GM12878 (cell line): ENCODE data around the gene INSYN2B. TPM values are rescaled to one million over a fixed set of nuclear protein-coding genes. Genes with fewer than 3 reads are reported as not detected.

Experiments used
- BHLHE40 ChIP-seq, 2 experiments: fragments of 450-650 bp in 1 of 2; IDR thresholded peaks; 2 replicates each; pipeline ENCODE4 v1.6.1; 2011 to 2017; ENCODE audit warnings: low read depth in 2 of 2, borderline replicate concordance in 1 of 2, improper control_type of control experiment in 1 of 2, low read length in 1 of 2, mild to moderate bottlenecking in 1 of 2
- BRCA1 ChIP-seq: IDR thresholded peaks from 2 replicates; pipeline ENCODE4 v1.6.1; 2011; ENCODE audit warnings: low read depth, low read length, improper control_type of control experiment
- CREB1 ChIP-seq: IDR thresholded peaks from 2 replicates; pipeline ENCODE4 v1.6.1; 2012; ENCODE audit warnings: low read depth, mild to moderate bottlenecking, inconsistent platforms
- CTCF ChIP-seq, 3 experiments: IDR thresholded peaks in 2 of 3; conservative IDR thresholded peaks in 1 of 3; 2 replicates each; pipeline ENCODE4 v1.5.1; 2011; ENCODE audit warnings: low read depth in 3 of 3, low read length in 3 of 3, mild to moderate bottlenecking in 3 of 3, control low read depth in 2 of 3, moderate library complexity in 2 of 3, inconsistent platforms in 1 of 3, mixed read lengths in 1 of 3; ENCODE audit not compliant: control insufficient read depth in 2 of 3, insufficient read depth in 1 of 3; ENCODE audit errors: extremely low read depth in 1 of 3
- CUX1 ChIP-seq: IDR thresholded peaks from 2 replicates; pipeline ENCODE4 v1.6.1; 2012; ENCODE audit warnings: improper control_type of control experiment, low read depth, low read length; ENCODE audit not compliant: insufficient replicate concordance
- EED ChIP-seq: sonication (generic); IDR thresholded peaks from 2 replicates; pipeline ENCODE4 v1.6.1; 2016; ENCODE audit warnings: antibody characterized with exemption, low read depth
- IKZF2 ChIP-seq, 2 experiments: fragments of 450-650 bp; IDR thresholded peaks; 2 replicates each; pipeline ENCODE4 v1.6.1; 2017; ENCODE audit warnings: mild to moderate bottlenecking in 2 of 2, moderate library complexity in 2 of 2
- RAD21 ChIP-seq: IDR thresholded peaks from 2 replicates; pipeline ENCODE4 v1.6.1; 2011; ENCODE audit warnings: mild to moderate bottlenecking, low read depth, low read length, moderate library complexity; ENCODE audit not compliant: insufficient read depth
- RB1 ChIP-seq: fragments of 450-650 bp; formaldehyde crosslinking; IDR thresholded peaks from 2 replicates; pipeline ENCODE4 v1.6.1; 2017; ENCODE audit warnings: mild to moderate bottlenecking, borderline replicate concordance
- RELA ChIP-seq: fragments of 450-650 bp; IDR thresholded peaks from 2 replicates; pipeline ENCODE4 v1.8.0; 2014; ENCODE audit warnings: borderline replicate concordance; ENCODE audit not compliant: partially characterized antibody
- RELB ChIP-seq: fragments of 450-650 bp; IDR thresholded peaks from 2 replicates; pipeline ENCODE4 v1.6.1; 2017; ENCODE audit warnings: low read depth, mild to moderate bottlenecking, moderate library complexity
- RFX5 ChIP-seq: IDR thresholded peaks from 2 replicates; pipeline ENCODE4 v1.6.1; 2011; ENCODE audit warnings: low read depth, low read length, improper control_type of control experiment
- SUPT20H ChIP-seq: IDR thresholded peaks from 2 replicates; pipeline ENCODE4 v1.6.1; 2011; ENCODE audit warnings: low read depth, mild to moderate bottlenecking, low read length, moderate library complexity, borderline replicate concordance; ENCODE audit not compliant: control insufficient read depth
- ZNF217 ChIP-seq: fragments of 450-650 bp; IDR thresholded peaks from 2 replicates; pipeline ENCODE4 v1.6.1; 2017; ENCODE audit warnings: antibody characterized with exemption, mild to moderate bottlenecking
- ZNF687 ChIP-seq: fragments of 450-650 bp; IDR thresholded peaks from 2 replicates; pipeline ENCODE4 v1.6.1; 2017; ENCODE audit warnings: mild to moderate bottlenecking, moderate library complexity
- polyA plus RNA-seq, 11 experiments: library from polyadenylated mRNA; depleted of rRNA in 4 of 11; unstranded in 6 of 11; stranded (reverse) in 5 of 11; fragments of >200 nt; fragmentation: Nextera tagmentation in 4 of 11; fragmentation: Illumina TruSeq in 1 of 11; extraction: Ambion mirVana in 4 of 11; extraction: Trizol in 1 of 11; gene quantifications; 1 replicate in 1 of 11; 2 replicates in 10 of 11; pipeline versions ENCODE4 v1.2.1 to v1.2.3, GENCODE V29; 2011 to 2016; ENCODE audit warnings: inconsistent platforms in 2 of 11, missing spikeins in 2 of 11, low read depth in 1 of 11
- total RNA-seq, 4 experiments: library from RNA; depleted of rRNA in 3 of 4; stranded (reverse); fragments of >200 nt in 3 of 4; fragmentation: Illumina TruSeq in 1 of 4; extraction: Trizol in 1 of 4; gene quantifications; 2 replicates each; pipeline versions ENCODE4 v1.2.1 to v1.2.3, GENCODE V29; 2013 to 2021

INSYN2B gene
- total and polyA plus RNA-seq, 10 of the 15 experiments (the other 5 are each of a cell fraction or from before 2014, with no cell fraction given) = 0.05 to 0.27 (median 0.13) TPM; not detected in 7

GRCh38 chr5:169838688-169839087 is 141.6 kb downstream of the INSYN2B start (continued):
- TF ChIP-seq CTCF (IDR thresholded peaks at IDR 0.05 in 2 of 3, conservative IDR thresholded peaks at IDR 0.05 in 1 of 3; ENCODE audit: control insufficient read depth in 2 of 3, extremely low read depth in 1 of 3, insufficient read depth in 1 of 3, low read depth in 3 of 3, low read length in 3 of 3) (no peak), CREB1 (no peak), BRCA1 (no peak), RELA (no peak), RAD21 (no peak), BHLHE40 (IDR thresholded peaks at IDR 0.05; ENCODE audit: borderline replicate concordance in 1 of 2, low read depth in 2 of 2, low read length in 1 of 2) (no peak), IKZF2 (IDR thresholded peaks at IDR 0.05) (peak in 1 of 2 experiments; percentile 46; a peak in 2 of 4 replicates), RELB (0 out of 2 replicates have a peak, but pooled peaks have one; percentile 21), ZNF217 (no peak), SUPT20H (no peak), RB1 (no peak), ZNF687 (peak; percentile 17; the same call in 1 of the 2 replicates), RFX5 (no peak), EED (no peak), CUX1 (no peak)
